KMS-11 (cell line): Measurements from ENCODE around the gene CASS4.

Experiments used
- H2AFZ ChIP-seq: fragments of 200-600 bp; sonication (generic); 2 replicates; pipeline ENCODE4 v1.6.1; 2016; ENCODE audit warnings: antibody characterized with exemption, mixed run types, low read depth
- H3K27ac ChIP-seq: fragments of 200-600 bp; sonication (generic); 2 replicates; pipeline ENCODE4 v1.6.1; 2016; ENCODE audit warnings: mild to moderate bottlenecking, mixed run types
- H3K27me3 ChIP-seq: fragments of 200-600 bp; sonication (generic); 2 replicates; pipeline ENCODE4 v1.6.1; 2017; ENCODE audit warnings: mild to moderate bottlenecking, low read depth, mixed run types, moderate library complexity; ENCODE audit not compliant: insufficient read depth
- H3K36me3 ChIP-seq: fragments of 200-600 bp; sonication (generic); 2 replicates; pipeline ENCODE4 v1.6.1; 2017; ENCODE audit warnings: mild to moderate bottlenecking, mixed run types; ENCODE audit not compliant: insufficient read depth
- H3K4me1 ChIP-seq: fragments of 200-600 bp; sonication (generic); 2 replicates; pipeline ENCODE4 v1.6.1; 2016; ENCODE audit warnings: mild to moderate bottlenecking, low read depth, mixed run types; ENCODE audit not compliant: poor library complexity, severe bottlenecking
- H3K4me2 ChIP-seq: fragments of 200-600 bp; sonication (generic); 2 replicates; pipeline ENCODE4 v1.7.0; 2016; ENCODE audit warnings: mild to moderate bottlenecking, mixed run types
- H3K4me3 ChIP-seq: fragments of 200-600 bp; sonication (generic); IDR thresholded peaks from 2 replicates; pipeline ENCODE4 v1.6.1; 2017; ENCODE audit warnings: low read depth, low read length, mixed read lengths; ENCODE audit not compliant: insufficient read depth
- H3K79me2 ChIP-seq: fragments of 200-600 bp; sonication (generic); 2 replicates; pipeline ENCODE4 v1.6.1; 2016; ENCODE audit warnings: low read depth, mixed run types; ENCODE audit not compliant: insufficient read depth
- H3K9ac ChIP-seq: fragments of 200-600 bp; sonication (generic); 2 replicates; pipeline ENCODE4 v1.6.1; 2016; ENCODE audit warnings: mild to moderate bottlenecking, mixed run types
- H4K20me1 ChIP-seq: fragments of 200-600 bp; sonication (generic); 2 replicates; pipeline ENCODE4 v1.6.1; 2016; ENCODE audit warnings: mild to moderate bottlenecking, mixed run types; ENCODE audit not compliant: insufficient read depth
- CTCF ChIP-seq: fragments of 200-600 bp; sonication (generic); conservative IDR thresholded peaks from 2 replicates; pipeline ENCODE4 v1.6.1; 2017; ENCODE audit warnings: low read depth, mild to moderate bottlenecking, antibody characterized with exemption, low read length, moderate library complexity, mixed read lengths

Gene CASS4

GRCh38 chr20:56422076-56422823, 10.2 kb downstream of the CASS4 start:
- Histone ChIP-seq H3K4me3 (no peak overlapping the region), H4K20me1 (no peaks in the 10 kb centered on the region), H3K79me2 (no peaks in the 10 kb centered on the region), H2AFZ (no peak overlapping the region), H3K4me1 (no peaks in the 10 kb centered on the region), H3K4me2 (no peak overlapping the region), H3K9ac (no peak overlapping the region), H3K27ac (no peak overlapping the region), H3K27me3 (no peaks in the 10 kb centered on the region), H3K36me3 (no peaks in the 10 kb centered on the region)
- no peak for TF ChIP-seq CTCF

DNA sequence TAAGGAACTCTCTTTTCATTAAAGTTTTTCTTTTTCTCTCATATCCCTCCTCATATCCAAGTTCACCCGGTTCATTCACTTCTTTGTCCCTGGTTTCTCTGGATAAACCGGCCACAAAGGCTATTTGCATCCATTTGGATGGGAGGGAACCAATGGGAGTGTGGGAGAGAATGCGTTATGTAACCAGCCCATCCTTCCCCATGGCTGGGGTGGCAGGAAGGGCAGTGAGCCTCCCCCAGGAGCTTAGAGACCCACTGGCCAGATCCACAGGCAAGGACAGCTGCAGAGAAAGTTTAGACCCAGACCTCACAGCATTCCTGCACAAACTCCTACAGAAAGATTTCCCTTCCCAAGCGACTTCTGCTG, 10.7 kb downstream of the CASS4 start:
- H3K4me1 ChIP-seq, result no peaks in the 10 kb centered on the region
- no peak overlapping the region for H2AFZ ChIP-seq
- H4K20me1 ChIP-seq, result no peaks in the 10 kb centered on the region
- H3K4me2 ChIP-seq, result no peak overlapping the region
- no peak overlapping the region for H3K4me3 ChIP-seq
- no peak for TF ChIP-seq CTCF
- H3K79me2 ChIP-seq, result no peaks in the 10 kb centered on the region
- no peak overlapping the region for H3K9ac ChIP-seq
- no peaks in the 10 kb centered on the region for H3K36me3 ChIP-seq
- no peaks in the 10 kb centered on the region for H3K27me3 ChIP-seq
- H3K27ac ChIP-seq, result no peak overlapping the region

- no peak overlapping the region for H3K4me2 ChIP-seq
- no peak overlapping the region for H3K9ac ChIP-seq
- no peak overlapping the region for H2AFZ ChIP-seq
- H3K79me2 ChIP-seq, result no peaks in the 10 kb centered on the region
- H3K4me1 ChIP-seq, result no peaks in the 10 kb centered on the region
- H3K4me3 ChIP-seq, result no peak overlapping the region
- no peaks in the 10 kb centered on the region for H4K20me1 ChIP-seq
- no peak for TF ChIP-seq CTCF
- H3K27me3 ChIP-seq, result no peaks in the 10 kb centered on the region
- no peaks in the 10 kb centered on the region for H3K36me3 ChIP-seq
- H3K27ac ChIP-seq, result no peak overlapping the region
Observed at GRCh38 chr20:56423211-56423610, 11.2 kb downstream of the CASS4 start.

DNA sequence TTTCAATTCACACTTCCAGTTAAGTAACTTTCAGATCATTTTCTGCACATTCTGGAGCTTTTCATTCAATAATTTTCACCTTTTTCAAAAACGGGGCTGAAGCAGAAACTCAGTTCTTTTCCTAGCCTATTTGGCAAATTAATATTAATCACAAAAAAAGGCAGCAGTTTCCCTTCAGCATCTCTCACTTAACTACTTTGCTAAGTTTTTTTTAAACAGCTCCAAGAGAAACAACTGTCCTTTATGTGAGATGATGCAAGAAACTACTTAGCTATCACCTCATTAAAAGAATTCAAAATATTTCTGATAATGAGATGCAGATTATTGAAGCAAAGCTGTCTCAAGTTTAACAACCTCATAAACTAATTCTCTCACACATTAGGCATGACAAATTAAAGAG, 11.8 kb downstream of the CASS4 start:
- no peak overlapping the region for H2AFZ ChIP-seq
- no peaks in the 10 kb centered on the region for H4K20me1 ChIP-seq
- H3K79me2 ChIP-seq, result no peaks in the 10 kb centered on the region
- no peaks in the 10 kb centered on the region for H3K36me3 ChIP-seq
- H3K4me3 ChIP-seq, result no peak overlapping the region
- H3K4me1 ChIP-seq, result no peaks in the 10 kb centered on the region
- H3K9ac ChIP-seq, result no peak overlapping the region
- H3K27me3 ChIP-seq, result no peaks in the 10 kb centered on the region
- H3K4me2 ChIP-seq, result no peak overlapping the region
- no peak overlapping the region for H3K27ac ChIP-seq
- TF ChIP-seq CTCF, result no peak
